ENCODE measurements around the gene ATP10A.

Gene ATP10A

GRCh38 chr15:25894371-25894902, 31.3 kb upstream of the ATP10A start:
- no peak overlapping the region for H3K9ac ChIP-seq (ENCODE audit: low read length)
- H3K4me2 ChIP-seq (ENCODE audit: low read length): no peak overlapping the region
- no peaks in the 10 kb centered on the region for H3K79me2 ChIP-seq (ENCODE audit: insufficient read depth, low read length)
- no peak overlapping the region for H2AFZ ChIP-seq (ENCODE audit: low read length)
- H3K9me3 ChIP-seq (ENCODE audit: low read length): no peaks in the 10 kb centered on the region
- H4K20me1 ChIP-seq (ENCODE audit: insufficient read depth, low read length): no peaks in the 10 kb centered on the region
- no peaks in the 10 kb centered on the region for H3K36me3 ChIP-seq (ENCODE audit: insufficient read depth, low read length)
- no peak overlapping the region for H3K4me3 ChIP-seq (ENCODE audit: low read depth, low read length, poor library complexity, severe bottlenecking)
- H3K4me1 ChIP-seq (ENCODE audit: insufficient read depth, low read length, severe bottlenecking): no peaks in the 10 kb centered on the region
- H3K9me2 ChIP-seq (ENCODE audit: low read depth, low read length): no peaks in the 10 kb centered on the region
- H3K27me3 ChIP-seq (ENCODE audit: insufficient read depth, low read length): no peaks in the 10 kb centered on the region
- no peak for TF ChIP-seq CTCF (IDR thresholded peaks at IDR 0.05; ENCODE audit: low read length)
- no peak for TF ChIP-seq EZH2 (IDR thresholded peaks at IDR 0.05; ENCODE audit: borderline replicate concordance, low read length)
- H3F3A ChIP-seq (ENCODE audit: insufficient read depth, low read length): no peaks in the 10 kb centered on the region
- no peak overlapping the region for H3K27ac ChIP-seq (ENCODE audit: low read depth, low read length, poor library complexity, severe bottlenecking)

GRCh38 chr15:25893596-25893995, 30.5 kb upstream of the ATP10A start:
- no peaks in the 10 kb centered on the region for H3K79me2 ChIP-seq (ENCODE audit: insufficient read depth, low read length)
- no peaks in the 10 kb centered on the region for H3K36me3 ChIP-seq (ENCODE audit: insufficient read depth, low read length)
- no peak overlapping the region for H3K4me2 ChIP-seq (ENCODE audit: low read length)
- no peak overlapping the region for H3K9ac ChIP-seq (ENCODE audit: low read length)
- no peak overlapping the region for H3K4me3 ChIP-seq (ENCODE audit: low read depth, low read length, poor library complexity, severe bottlenecking)
- H3F3A ChIP-seq (ENCODE audit: insufficient read depth, low read length): no peaks in the 10 kb centered on the region
- H3K9me2 ChIP-seq (ENCODE audit: low read depth, low read length): no peaks in the 10 kb centered on the region
- no peak overlapping the region for H2AFZ ChIP-seq (ENCODE audit: low read length)
- H3K4me1 ChIP-seq (ENCODE audit: insufficient read depth, low read length, severe bottlenecking): no peaks in the 10 kb centered on the region
- no peaks in the 10 kb centered on the region for H4K20me1 ChIP-seq (ENCODE audit: insufficient read depth, low read length)
- no peaks in the 10 kb centered on the region for H3K9me3 ChIP-seq (ENCODE audit: low read length)
- TF ChIP-seq CTCF (IDR thresholded peaks at IDR 0.05; ENCODE audit: low read length) (no peak), EZH2 (IDR thresholded peaks at IDR 0.05; ENCODE audit: borderline replicate concordance, low read length) (no peak)
- H3K27ac ChIP-seq (ENCODE audit: low read depth, low read length, poor library complexity, severe bottlenecking): no peak overlapping the region
- H3K27me3 ChIP-seq (ENCODE audit: insufficient read depth, low read length): no peaks in the 10 kb centered on the region

GRCh38 chr15:25892126-25892525, 29.0 kb upstream of the ATP10A start:
- H3K4me3 ChIP-seq (ENCODE audit: low read depth, low read length, poor library complexity, severe bottlenecking): no peak overlapping the region
- no peaks in the 10 kb centered on the region for H4K20me1 ChIP-seq (ENCODE audit: insufficient read depth, low read length)
- no peaks in the 10 kb centered on the region for H3K27me3 ChIP-seq (ENCODE audit: insufficient read depth, low read length)
- H3K4me2 ChIP-seq (ENCODE audit: low read length): no peak overlapping the region
- no peaks in the 10 kb centered on the region for H3K36me3 ChIP-seq (ENCODE audit: insufficient read depth, low read length)
- H3F3A ChIP-seq (ENCODE audit: insufficient read depth, low read length): no peaks in the 10 kb centered on the region
- H3K79me2 ChIP-seq (ENCODE audit: insufficient read depth, low read length): no peaks in the 10 kb centered on the region
- TF ChIP-seq CTCF (IDR thresholded peaks at IDR 0.05; ENCODE audit: low read length) (no peak), EZH2 (IDR thresholded peaks at IDR 0.05; ENCODE audit: borderline replicate concordance, low read length) (no peak)
- H2AFZ ChIP-seq (ENCODE audit: low read length): no peak overlapping the region
- H3K9me3 ChIP-seq (ENCODE audit: low read length): no peaks in the 10 kb centered on the region
- H3K27ac ChIP-seq (ENCODE audit: low read depth, low read length, poor library complexity, severe bottlenecking): no peak overlapping the region
- no peak overlapping the region for H3K9ac ChIP-seq (ENCODE audit: low read length)
- H3K9me2 ChIP-seq (ENCODE audit: low read depth, low read length): no peaks in the 10 kb centered on the region
- no peaks in the 10 kb centered on the region for H3K4me1 ChIP-seq (ENCODE audit: insufficient read depth, low read length, severe bottlenecking)
